NCI-H2029 (cell line): Measurements from ENCODE around the gene GFPT2.

Experiments
- DNase-seq: peaks from one replicate; lab custom pipeline; 2025; lab: John Stamatoyannopoulos, UW

GFPT2 gene

GRCh38 chr5:180378438-180379344, 25.6 kb upstream of the GFPT2 start:
- no peak for DNase-seq

DNA sequence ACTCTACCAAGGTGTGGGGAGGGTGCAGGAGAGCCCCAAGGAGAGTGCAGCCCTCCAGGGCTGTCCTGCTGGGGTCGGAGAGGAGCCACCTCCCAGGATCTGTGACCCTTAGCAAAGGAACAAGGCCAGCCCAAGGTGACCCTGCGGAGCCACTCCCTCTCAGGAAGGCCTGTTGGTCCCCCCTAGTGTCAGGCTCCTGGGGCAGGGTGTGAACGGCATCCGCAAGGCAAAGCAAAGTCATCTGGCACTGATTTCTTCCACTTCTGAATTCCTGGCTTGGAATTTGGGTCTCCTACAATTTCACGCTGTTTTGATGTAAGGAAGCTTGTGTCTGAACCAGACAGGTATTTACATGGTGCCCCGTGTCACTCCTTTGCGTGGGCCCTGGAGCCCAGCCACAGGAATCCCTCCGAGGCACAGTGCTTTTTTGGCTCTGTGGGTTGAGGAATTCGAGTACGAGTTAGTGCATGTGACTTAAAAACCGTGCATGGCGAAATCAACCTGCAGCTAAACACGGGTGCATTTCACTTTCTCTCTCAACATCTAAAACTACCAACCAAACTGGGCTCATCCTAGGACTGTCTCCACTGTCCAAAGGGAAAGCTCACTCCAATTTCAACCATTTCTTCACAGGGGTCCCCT, 24.5 kb upstream of the GFPT2 start:
- DNase-seq: no peak

DNA sequence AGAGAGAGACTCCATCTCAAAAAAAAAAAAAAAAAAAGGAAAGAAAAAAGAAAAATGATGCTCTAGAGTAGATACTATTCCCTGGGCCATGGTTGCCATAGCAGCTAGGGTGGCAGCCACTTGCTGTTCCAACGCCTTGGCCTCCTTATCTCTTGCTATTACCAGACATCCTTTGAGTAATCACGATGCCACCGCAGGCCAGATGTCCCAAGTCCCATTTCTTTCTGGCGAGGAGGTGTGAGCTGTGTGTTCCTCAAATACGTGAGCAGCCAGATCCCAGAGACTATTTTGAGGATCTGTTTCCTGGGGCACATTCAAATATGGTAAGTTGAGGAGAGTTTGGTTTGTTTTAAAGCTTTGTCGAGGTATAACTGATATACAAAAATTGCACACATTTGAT, 23.4 kb upstream of the GFPT2 start:
- DNase-seq: no peak

DNA sequence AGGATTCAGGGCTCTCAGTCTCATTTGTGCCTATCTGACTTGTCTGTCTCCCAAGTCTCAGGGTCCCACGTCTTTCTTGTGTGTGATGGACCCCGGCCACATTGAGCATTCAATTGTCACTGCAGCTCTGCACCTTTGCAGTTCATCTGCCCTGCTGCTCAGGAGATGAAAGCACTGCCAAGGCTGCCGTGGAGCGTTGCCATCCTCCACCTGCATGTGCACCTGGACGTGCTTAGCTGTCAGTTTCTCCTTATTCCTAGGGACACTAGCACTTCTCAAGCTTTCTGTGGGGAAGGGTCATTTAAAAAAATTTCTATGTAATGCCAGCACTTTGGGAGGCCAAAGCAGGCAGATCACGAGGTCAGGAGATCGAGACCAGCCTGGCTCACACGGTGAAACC, 22.8 kb upstream of the GFPT2 start:
- DNase-seq: no peak

GRCh38 chr5:180375291-180375690, 22.2 kb upstream of the GFPT2 start:
- no peak for DNase-seq

DNA sequence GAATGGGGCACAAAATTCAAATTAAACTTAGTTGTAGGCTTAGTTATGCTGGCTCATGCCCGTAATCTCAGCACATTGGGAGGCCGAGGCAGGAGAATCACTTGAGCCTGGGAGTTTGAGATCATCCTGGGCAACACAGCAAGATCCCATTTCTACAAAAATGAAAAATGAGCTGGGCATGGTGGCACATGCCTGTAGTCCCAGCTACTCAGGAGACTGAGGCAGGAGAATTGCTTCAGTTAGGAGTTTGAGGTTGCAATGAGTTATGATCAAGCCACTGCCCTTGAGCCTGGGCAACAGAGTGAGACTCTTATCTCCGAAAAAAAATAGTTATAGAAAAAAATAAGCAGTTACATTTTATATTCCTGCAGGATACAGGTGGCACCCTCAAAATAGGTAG, 20.7 kb upstream of the GFPT2 start:
- DNase-seq: no peak

DNA sequence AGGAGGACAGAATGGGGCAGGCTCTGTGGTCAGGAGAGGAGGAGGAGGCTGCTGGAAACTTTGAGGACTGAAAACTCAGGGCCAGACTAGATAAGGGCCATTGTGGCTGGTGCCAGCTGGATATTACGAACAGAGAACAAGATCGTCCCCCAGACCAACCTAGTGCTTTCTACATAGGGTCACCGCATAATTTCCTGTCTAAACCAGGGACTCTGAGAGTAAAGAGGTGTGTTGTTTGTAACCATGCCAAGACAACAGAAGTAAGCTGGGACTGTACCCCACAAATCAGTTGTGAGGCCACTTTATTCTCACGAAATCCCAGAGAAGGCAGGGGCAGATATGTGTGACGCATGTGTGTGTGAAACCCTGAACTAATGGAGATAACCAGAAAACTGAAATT, 20.3 kb upstream of the GFPT2 start:
- DNase-seq: no peak

GRCh38 chr5:180371949-180372348, 18.8 kb upstream of the GFPT2 start:
- no peak for DNase-seq

GRCh38 chr5:180370861-180371641, 17.9 kb upstream of the GFPT2 start:
- no peak for DNase-seq

DNA sequence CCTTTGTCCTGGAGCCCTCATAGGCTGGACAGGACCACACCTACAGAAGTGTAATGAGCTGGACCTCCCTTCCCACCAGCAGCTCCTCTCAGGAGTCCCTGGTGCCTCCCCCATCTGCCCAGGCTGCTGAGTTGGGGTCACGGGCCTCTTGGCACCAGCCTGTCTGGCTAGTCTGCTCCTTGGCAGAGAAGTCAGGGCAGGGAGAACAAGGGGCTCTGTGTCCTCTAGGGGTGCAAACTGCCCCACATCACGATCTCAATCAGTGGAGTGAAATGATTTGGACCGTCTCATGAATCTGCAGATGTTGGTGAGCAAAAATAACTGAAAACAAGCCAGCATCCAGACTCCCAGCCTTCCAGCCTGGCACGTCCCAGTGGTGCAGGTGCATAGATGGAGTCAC, 14.9 kb upstream of the GFPT2 start:
- DNase-seq: no peak

- no peak for DNase-seq
Measured at GRCh38 chr5:180367300-180367699, 14.2 kb upstream of the GFPT2 start.

GRCh38 chr5:180366326-180366725, 13.2 kb upstream of the GFPT2 start:
- no peak for DNase-seq

GRCh38 chr5:180365829-180366228, 12.7 kb upstream of the GFPT2 start:
- no peak for DNase-seq

DNA sequence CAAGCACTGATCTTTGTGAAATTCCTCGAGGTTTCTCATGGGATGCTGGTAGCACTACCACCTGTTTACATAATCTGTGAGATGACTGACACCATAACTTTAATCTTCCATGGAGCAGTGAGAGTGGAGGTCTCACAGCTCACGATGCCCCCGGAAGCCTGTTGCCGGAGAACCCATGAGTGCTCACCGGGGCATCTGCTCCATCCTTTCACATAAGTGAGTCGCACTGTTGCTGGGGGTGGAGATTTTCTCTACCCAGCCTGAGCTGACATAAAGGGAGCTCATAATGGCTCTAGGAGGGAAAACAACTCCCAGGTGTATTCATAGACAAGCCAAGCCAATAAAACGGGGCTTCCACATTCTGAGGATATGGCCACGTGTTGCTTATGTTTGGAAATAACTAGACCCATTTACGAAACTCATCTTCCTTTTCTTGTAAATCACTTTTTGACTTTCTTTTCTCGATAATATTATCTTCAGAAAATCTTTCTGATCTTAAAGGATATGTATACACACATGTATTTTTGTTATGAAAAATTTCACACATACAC, 11.2 kb upstream of the GFPT2 start:
- DNase-seq: no peak

GRCh38 chr5:180360078-180360957, 7.2 kb upstream of the GFPT2 start:
- DNase-seq: no peak

DNA sequence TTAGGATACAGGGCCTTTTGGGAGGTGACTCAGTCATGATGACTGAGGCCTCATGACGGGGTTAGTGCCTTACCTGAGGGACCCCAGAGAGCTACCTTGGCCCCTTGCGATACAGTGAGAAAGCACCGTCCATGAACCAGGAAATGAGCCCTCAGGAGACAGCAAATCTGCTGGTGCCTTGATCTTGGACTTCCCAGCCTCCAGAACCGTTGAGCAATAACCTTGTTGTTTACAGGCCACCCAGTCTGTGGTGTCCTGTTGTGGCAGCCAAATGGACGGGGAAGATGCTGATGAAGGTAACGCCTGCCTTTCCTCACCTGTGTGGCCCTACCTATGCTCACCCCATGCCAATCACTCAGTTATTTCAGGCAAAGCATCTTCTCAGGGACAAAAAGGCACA, 5.6 kb upstream of the GFPT2 start:
- no peak for DNase-seq

DNA sequence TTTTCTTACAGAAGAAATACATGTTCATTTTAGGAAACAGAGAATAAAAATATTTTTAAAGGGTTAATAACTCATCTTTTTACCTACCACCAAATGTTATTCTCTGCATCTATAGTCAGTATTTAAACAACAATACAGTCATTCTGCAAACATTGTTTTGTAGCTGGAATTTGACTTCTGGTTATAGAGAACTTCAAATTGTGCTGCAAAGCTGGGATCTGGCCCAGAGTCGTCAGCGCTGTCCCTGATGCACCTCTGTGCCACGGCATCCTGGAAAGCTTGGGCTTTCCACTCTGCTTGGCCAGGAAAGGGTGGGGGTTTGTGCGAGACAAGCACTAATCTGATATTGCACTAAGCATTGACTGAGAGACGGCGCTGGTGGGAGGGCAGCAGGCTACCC, 5.0 kb upstream of the GFPT2 start:
- DNase-seq: no peak

- no peak for DNase-seq
Measured at GRCh38 chr5:180354966-180355365, 1.8 kb upstream of the GFPT2 start.

GRCh38 chr5:180353980-180354452, 880 bp upstream of the GFPT2 start:
- no peak for DNase-seq

DNA sequence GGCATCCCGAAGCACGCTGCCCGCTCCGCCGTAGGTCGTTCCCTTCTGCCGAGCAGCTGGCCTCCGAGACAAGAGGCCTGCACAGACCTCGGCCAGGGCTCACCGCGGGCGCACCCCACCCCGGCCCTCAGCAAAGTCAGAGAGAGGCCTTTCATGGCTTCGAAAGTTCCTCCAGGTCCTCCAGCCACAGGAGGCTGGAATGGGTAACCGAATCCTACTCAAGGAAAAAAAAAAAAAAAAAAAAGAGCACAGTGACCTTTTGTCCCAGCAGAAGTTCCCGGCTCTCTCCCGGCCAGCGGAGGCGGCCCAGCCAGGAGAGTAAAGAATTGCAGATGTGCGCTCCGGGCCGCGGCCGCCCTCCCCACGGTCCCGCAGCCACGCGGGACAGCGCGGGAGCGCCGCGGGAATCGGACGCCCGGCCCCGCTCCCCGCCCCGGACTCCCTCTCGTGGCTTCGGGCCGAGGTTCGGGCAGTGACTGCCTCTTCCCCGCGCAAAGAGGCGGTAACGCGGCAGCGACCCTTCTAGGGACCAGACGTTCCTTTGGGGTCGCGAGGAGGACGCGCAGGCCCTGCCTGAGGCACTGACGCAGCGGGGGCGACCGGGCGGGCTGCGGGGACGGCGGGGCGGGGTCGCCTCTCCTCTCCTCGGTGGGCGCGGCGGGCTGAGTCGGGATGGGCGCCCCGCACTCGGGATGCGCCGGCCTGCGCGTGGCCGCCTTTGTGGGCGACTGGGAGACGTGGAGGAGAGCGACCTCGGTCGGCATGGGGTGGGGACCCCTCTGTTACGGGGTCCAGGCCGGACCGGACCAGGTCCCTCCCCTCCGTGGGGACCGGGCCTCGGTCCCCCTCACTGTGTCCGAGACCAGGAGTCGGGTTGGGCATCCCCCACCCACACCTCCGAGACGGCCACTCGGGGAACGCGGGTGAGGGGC, 754 bp downstream of the GFPT2 start:
- no peak for DNase-seq
